BE2C (cell line): Measurements from ENCODE around the gene CCM2L.

Experiments
- DNase-seq: peaks from one replicate; pipeline ENCODE4 v3.0.0-alpha.2; 2020
- H3K27me3 ChIP-seq: fragments of 250-450 bp; sonication (Bioruptor Pico); 2 replicates; pipeline ENCODE4 v1.5.1; 2020; ENCODE audit warnings: mild to moderate bottlenecking
- H3K36me3 ChIP-seq: fragments of 250-450 bp; sonication (Bioruptor Pico); 2 replicates; pipeline ENCODE4 v1.5.1; 2020; ENCODE audit warnings: mild to moderate bottlenecking
- H3K4me1 ChIP-seq: fragments of 250-450 bp; sonication (Bioruptor Pico); 2 replicates; pipeline ENCODE4 v1.5.1; 2020
- H3K4me3 ChIP-seq: 2 replicates; pipeline ENCODE4 v1.5.1; 2011; ENCODE audit warnings: low read depth, low read length
- H3K9me3 ChIP-seq: fragments of 250-450 bp; sonication (Bioruptor Pico); 2 replicates; pipeline ENCODE4 v1.5.1; 2020
- CTCF ChIP-seq: IDR thresholded peaks from 2 replicates; pipeline ENCODE4 v1.5.1; 2012; ENCODE audit warnings: mild to moderate bottlenecking, low read depth, low read length

Gene CCM2L

DNA sequence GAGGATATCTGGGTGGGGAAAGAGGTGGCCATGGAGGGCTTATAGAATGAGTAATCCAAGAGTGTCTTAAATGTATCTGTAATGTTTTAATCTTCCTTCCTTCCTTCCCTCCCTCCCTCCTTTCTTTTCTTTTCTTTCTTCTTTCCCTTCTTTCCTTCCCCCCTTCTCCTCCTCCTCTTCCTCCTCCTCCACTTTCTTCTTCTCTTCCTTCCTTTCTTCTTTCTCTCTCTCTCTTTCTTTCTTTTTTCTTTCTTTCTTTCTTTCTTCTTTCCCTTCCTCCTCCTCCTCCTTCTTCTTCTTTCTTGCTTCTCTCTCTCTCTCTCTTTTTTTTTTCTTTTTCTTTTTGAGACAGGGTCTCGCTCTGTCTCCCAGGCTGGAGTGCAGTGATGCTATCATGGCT, 49.0 kb downstream of the CCM2L start:
- Histone ChIP-seq H3K27me3 (peaks cover 71% of the 10 kb centered on the region), H3K4me1 (no peaks in the 10 kb centered on the region)
- DNase-seq, result no peak

DNA sequence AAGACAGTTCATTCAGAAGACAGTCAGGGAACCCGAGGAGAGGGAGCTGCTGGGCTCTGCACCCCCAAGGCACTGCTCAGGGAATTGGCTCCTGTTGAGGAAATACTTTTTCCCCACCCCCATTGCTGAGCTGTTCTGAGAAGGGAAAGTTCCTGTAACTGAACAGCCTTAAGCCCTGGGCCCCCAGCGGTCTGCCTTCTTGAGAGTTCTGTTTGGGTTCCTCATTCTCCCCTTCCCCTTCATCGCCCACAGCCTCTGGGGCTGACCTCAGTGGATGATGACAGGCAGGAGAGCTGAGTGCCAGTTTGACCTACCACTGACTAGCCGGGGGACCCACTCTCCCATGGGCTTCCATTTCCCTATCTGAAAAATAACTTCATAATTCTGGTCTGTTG, 52.5 kb downstream of the CCM2L start:
- no peak for TF ChIP-seq CTCF
- peaks cover 47% of the 10 kb centered on the region for H3K27me3 ChIP-seq
- no peaks in the 10 kb centered on the region for H3K36me3 ChIP-seq
- no peaks in the 10 kb centered on the region for H3K9me3 ChIP-seq
- no peaks in the 10 kb centered on the region for H3K4me1 ChIP-seq
- no peak for DNase-seq
- no peak overlapping the region for H3K4me3 ChIP-seq

More for the DNA sequence above, 49.0 kb downstream of the CCM2L start:
- H3K4me3 ChIP-seq, result no peak overlapping the region
- H3K36me3 ChIP-seq, result no peaks in the 10 kb centered on the region
- no peaks in the 10 kb centered on the region for H3K9me3 ChIP-seq
- no peak for TF ChIP-seq CTCF

DNA sequence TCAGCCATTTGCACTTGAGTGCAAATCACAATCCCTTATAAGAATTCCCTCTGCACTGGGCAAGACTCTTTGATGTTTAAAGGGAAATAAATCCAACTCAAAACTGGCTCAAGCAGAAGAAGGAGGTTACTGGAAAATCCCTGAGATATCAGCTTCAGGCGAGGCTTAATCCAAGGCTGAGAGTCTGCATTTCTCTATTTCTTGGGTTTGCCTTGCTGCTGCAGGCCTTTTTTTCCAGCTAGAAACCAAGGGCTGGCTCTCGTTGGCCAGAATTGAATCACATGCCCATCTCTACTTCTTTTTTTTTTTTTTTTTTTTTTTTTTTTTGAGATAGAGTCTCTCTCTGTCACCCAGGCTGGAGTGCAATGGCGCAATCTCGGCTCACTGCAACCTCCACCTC, 53.5 kb downstream of the CCM2L start:
- H3K27me3 ChIP-seq, result peaks cover 37% of the 10 kb centered on the region
- TF ChIP-seq CTCF, result no peak
- DNase-seq, result no peak
- no peaks in the 10 kb centered on the region for H3K4me1 ChIP-seq
- no peak overlapping the region for H3K4me3 ChIP-seq
- no peaks in the 10 kb centered on the region for H3K9me3 ChIP-seq
- H3K36me3 ChIP-seq, result no peaks in the 10 kb centered on the region

DNA sequence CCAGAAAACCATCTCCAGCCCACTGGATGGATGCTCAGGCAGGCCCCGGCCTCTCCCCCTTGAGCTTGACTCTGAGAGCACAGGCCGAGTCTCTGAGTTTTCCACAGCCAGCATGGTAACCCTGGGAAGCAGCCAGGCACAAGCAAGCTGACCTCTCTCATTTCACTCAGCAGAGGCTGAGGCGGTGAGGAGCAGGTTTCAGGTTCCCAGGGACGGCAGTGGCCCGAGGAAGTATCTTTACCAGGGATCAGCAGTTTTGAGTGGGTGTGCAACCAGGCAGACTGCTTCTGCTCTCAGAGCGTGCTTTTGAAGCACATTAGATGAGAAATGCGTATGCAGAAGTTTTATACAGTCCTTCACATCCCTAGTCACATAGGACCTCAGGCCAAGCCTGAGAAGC, 54.4 kb downstream of the CCM2L start:
- peaks cover 29% of the 10 kb centered on the region for H3K27me3 ChIP-seq
- H3K4me1 ChIP-seq, result no peaks in the 10 kb centered on the region
- H3K9me3 ChIP-seq, result no peaks in the 10 kb centered on the region
- DNase-seq, result no peak
- TF ChIP-seq CTCF, result no peak
- no peak overlapping the region for H3K4me3 ChIP-seq
- no peaks in the 10 kb centered on the region for H3K36me3 ChIP-seq

DNA sequence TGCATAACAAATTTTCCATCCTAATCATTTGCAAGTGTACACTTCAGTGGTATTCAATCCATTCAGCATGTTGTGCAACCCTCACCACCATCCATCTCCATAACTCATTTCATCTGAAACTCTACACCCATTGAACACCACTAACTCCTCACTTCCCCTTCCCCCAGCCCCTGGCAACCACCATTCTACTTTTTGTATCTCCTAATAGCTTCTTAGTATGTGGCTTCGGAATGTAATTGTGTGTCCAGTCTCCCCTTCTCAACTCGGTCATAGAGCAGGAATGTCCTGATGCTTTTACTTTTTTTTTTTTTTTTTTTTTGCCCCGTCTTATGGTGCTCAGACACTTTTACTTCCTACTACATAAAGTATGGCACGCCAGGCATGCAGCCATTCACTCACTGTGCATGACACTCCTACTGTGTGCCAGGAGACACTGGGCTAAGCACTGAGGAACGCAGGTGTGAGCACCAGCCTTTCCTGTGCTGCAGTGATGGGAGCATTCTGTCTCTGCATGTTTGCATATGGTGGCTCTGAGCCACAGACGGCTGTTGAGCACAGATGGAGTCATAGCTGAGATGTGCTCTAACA, 57.1 kb downstream of the CCM2L start:
- no peak for TF ChIP-seq CTCF
- no peaks in the 10 kb centered on the region for H3K9me3 ChIP-seq
- no peaks in the 10 kb centered on the region for H3K36me3 ChIP-seq
- H3K27me3 ChIP-seq, result peaks cover 11% of the 10 kb centered on the region
- no peaks in the 10 kb centered on the region for H3K4me1 ChIP-seq
- H3K4me3 ChIP-seq, result no peak overlapping the region
- no peak for DNase-seq

GRCh38 chr20:32068174-32068573, 57.9 kb downstream of the CCM2L start:
- TF ChIP-seq CTCF, result no peak
- Histone ChIP-seq H3K4me3 (no peak overlapping the region), H3K27me3 (peaks cover 3% of the 10 kb centered on the region), H3K4me1 (no peaks in the 10 kb centered on the region), H3K9me3 (no peaks in the 10 kb centered on the region), H3K36me3 (no peaks in the 10 kb centered on the region)
- no peak for DNase-seq
